NCI-H1105 (cell line): Measurements from ENCODE around the gene SELPLG.
"Not testable (repeated sequence)": the region's sequence is repeated elsewhere in the genome, so short reads cannot be mapped to it uniquely, and the experiment has no call there.

Source experiments
- DNase-seq: peaks from one replicate; lab custom pipeline; 2025; lab: John Stamatoyannopoulos, UW

The SELPLG gene, protein sequence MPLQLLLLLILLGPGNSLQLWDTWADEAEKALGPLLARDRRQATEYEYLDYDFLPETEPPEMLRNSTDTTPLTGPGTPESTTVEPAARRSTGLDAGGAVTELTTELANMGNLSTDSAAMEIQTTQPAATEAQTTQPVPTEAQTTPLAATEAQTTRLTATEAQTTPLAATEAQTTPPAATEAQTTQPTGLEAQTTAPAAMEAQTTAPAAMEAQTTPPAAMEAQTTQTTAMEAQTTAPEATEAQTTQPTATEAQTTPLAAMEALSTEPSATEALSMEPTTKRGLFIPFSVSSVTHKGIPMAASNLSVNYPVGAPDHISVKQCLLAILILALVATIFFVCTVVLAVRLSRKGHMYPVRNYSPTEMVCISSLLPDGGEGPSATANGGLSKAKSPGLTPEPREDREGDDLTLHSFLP

GRCh38 chr12:108633534-108634248 is at the start of gene SELPLG:
TSS of gene SELPLG (minus strand) at chr12:108633894. CDS start at chr12:108624307, 9,587 bp downstream.
- DNase-seq = no peak

GRCh38 chr12:108681317-108681716 is 47.6 kb upstream of the SELPLG start:
- DNase-seq = no peak

GRCh38 chr12:108679106-108679681 is 45.5 kb upstream of the SELPLG start:
- DNase-seq = no peak

DNA sequence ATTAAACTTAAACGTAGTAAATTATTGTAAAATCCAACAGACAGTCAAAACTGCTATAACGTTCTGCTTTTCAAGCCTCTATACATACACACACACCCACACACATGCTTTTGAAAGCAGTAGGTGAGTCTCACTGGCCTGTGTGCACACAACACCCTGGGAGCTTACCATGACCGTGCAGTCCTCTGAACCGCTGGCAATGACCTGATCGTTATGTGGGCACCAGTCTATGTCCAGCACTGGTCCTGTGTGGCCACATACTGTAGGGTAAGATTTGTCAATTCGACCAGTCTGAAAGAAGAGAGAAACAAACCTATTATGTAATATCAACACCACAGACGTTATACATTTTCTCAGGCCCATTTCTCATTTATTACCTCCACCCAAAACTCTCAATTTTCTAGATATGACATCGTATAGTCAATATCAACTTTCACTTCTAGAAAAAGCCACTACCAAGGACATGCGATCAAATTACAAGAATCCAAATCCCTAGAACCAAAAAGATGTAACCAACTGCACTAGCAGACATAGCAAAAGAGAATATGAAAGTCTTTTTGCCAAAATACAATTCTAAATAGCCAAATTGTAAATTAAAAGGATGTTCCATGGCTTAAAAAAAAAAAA is 44.5 kb upstream of the SELPLG start:
- DNase-seq = no peak

DNA sequence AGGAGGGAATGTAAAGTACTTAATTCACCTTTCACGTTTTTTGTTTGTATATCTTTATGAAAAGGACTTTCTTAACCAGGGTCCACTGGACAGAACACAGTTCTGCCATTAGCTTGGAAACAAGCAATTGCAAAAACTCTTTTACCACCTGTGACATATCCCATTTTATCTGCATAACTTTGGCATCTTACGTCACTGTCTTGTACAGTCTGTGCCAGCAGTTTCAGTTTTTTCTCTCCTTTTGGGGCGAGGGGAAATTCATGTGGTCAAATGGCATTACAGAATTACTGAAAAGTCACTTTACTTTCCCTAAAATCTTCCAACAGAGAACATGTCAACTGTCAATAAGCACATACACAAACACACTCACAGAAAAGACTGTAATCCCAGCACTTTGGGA is 43.7 kb upstream of the SELPLG start:
- no peak for DNase-seq

GRCh38 chr12:108676707-108677106 is 43.0 kb upstream of the SELPLG start:
- no peak for DNase-seq

DNA sequence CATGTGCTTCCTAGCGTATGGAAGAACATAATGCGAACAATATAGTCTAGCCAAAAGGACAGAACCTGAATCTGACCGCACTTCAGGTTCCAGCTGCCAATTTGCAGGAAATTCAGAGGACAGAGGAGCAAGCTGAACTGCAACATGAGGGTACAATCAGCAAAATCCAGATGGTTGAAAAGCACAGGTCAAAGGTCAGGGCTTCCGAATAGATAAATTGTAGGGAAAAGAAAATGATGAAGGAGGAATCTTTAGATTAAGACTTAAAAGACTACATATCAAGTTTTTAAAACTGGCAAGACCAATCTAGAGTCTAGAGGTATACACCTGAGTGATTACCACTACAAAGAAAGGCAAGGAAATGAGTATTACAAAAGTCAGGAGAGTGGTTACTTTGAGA is 42.1 kb upstream of the SELPLG start:
- DNase-seq = no peak

GRCh38 chr12:108672054-108672453 is 38.4 kb upstream of the SELPLG start:
- no peak for DNase-seq

GRCh38 chr12:108671110-108671509 is 37.4 kb upstream of the SELPLG start:
- no peak for DNase-seq

DNA sequence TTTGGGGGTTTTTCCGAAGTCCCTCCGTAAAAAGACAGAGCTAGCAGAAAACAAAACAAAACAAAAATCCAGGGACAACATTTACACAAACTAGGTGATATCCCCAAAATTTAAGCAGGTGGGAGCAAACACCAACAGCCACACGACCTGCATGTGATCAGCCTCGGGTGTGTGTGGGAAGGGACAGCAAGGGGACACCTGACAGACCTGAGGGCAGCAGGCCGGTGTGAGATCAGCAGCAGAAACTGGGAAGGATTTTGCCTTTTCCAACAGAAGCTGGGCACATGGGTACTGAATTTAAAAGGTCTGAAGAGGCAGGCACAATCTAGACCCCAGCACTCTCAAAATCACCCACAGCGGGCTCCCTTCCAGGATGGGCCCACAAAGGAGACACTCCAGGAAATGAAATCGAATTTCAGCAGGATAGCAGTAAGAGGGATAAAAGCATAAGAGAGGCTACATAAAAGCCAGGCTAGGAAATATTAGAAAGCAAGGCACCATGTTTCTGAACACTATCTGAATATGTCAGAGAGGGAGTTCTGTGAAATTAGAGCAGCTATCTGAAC is 36.5 kb upstream of the SELPLG start:
- DNase-seq = no peak

DNA sequence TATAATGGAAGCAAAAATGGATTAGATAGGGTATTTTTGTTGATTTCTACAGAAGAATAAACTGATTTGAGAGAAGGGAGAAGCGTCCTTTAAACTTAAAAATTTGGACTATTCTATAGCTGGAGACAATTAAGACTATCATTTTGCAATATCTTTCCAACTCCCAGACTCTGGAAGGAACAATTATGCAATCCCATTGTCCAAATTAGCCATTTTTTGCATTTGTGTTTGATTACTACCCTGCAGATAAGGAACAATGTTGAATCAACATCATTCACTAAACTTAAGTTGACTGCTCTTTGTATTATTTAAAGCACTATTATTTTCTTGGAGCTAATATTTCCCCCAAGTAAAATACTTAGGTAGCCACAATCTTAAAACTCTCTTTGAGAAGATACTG is 34.8 kb upstream of the SELPLG start:
- DNase-seq = no peak

DNA sequence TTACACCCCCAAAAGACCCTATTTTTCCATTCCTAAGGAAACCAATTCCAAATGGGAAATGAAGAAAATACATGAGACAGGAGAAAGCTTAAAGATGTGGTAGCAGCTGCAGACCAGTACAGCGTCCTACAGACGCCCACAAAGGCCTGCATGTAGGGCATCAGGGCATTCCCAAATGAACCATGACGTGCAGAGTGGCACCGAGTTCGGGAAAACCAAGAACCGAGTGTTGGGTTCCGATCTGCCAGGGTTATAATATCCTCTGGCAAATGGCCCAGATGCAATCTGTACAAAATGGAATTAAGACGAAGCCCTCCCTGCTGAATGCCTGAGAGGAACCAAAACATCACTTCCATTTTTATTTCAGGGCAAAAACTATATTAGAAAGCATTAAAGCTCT is 34.4 kb upstream of the SELPLG start:
- no peak for DNase-seq

DNA sequence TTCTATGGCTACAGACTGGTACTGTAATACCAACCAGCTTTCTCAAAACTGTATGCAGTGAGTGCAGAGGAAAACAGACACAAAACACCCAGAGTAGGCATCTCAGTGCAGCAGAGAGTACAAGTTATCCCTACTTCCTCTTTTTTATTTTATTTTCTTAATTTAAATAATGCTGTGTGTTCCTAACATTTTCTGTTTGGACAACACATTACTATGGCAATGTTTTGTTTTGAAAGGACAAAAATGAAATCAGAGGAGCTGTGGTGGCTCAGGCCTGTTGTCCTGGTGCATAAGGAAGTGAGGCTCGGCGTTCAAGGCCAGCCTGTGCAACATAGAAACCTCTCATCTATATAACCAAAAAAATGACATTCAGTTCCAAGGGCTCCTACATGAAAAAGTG is 33.7 kb upstream of the SELPLG start:
- DNase-seq = no peak

DNA sequence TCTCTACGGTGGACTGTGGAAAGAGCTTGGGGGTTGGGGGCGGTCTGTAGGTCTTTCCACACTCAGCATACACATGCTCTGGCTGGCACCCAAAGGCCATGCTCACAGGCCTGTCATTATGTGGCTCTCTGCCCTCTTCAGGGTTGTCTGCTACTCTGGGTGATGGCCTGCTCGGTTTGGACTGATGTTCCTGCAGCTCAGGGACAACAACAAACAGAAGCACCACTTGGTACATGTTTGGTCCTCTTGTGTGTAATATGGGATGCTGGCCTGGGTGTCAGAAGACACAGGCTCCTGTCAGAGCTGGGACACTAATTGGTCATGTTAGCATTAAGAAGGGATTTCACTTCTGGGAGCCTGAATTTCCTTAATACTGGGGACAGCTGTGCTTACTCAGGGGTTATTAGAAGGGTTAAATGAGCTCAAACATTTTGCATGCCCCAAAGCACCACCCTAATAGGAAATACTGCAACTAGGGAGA is 32.7 kb upstream of the SELPLG start:
- no peak for DNase-seq

GRCh38 chr12:108665608-108666202 is 32.0 kb upstream of the SELPLG start:
- DNase-seq = no peak

- peak; percentile 63 for DNase-seq
Observed at GRCh38 chr12:108664338-108665258, 30.9 kb upstream of the SELPLG start.

DNA sequence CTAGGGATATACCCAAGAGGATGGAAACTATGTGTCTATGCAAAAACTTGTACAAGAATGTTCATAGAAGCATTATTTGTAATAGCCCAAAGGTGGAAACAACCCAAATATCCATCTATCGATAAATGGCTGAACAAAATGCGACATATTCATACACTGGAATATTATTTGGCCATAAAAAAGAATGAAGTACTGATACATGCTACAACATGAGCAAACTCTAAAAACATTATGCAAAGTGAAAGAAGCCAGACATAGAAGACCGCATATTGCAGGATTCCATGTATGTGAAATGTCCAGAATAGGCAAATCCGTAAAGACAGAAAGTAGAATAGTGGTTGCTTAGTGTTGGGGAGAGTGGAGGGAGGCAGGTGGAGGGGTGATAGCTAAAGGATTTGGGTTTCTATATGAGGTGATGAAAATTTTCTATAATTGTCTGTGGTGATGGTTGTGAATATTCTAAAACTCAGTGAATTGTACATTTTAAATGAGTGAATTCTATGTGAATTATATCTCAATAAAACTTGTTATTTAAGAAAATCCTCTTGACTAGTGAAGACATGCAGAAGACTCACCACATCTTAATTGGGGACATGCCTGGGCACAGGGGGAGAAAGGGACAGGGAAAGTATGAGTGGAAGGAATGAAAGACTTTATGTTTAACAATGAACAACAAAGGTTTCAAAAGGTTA is 29.8 kb upstream of the SELPLG start:
- no peak for DNase-seq

DNA sequence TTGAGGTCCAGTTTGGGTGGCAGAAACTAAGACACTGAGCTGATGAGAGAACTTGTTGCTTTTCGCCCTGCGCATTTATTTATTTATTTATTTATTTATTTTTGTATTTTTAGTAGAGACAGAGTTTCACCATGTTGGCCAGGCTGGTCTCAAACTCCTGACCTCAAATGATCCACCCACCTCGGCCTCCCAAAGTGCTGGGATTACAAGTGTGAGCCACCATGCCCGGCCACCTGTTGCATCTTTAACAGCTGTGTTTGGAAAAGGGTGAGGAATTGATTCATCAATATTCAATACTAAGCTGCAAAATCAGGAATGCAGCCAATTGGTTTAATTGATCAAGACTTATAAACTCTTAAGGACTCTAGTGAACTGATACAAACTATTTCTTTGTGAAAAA is 24.4 kb upstream of the SELPLG start:
- DNase-seq = not testable (repeated sequence)

GRCh38 chr12:108657130-108657745 is 23.5 kb upstream of the SELPLG start:
- no peak for DNase-seq

DNA sequence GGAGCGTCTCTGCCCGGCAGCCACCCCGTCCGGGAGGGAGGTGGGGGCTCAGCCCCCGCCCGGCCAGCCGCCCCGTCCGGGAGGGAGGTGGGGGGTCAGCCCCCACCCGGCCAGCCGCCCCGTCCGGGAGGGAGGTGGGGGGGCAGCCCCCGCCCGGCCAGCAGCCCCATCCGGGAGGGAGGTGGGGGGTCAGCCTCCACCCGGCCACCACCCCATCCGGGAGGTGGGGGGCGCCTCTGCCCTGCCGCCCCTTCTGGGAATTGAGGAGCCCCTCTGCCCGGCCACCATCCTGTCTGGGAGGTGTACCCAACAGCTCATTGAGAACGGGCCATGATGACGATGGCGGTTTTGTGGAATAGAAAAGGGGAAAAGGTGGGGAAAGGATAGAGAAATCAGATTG is 22.6 kb upstream of the SELPLG start:
- DNase-seq = not testable (repeated sequence)
